Heart left ventricle (tissue), 16 donors: ENCODE results near the gene DIP2B. TPM values are rescaled to one million over a fixed set of nuclear protein-coding genes. Genes with fewer than 3 reads are reported as not detected.
"Not testable (repeated sequence)": the region's sequence is repeated elsewhere in the genome, so short reads cannot be mapped to it uniquely, and the experiment has no call there.

Experiments used
- ATAC-seq, 4 donors: fragments of 200-7000 bp; cut with Tn5 transposase; one replicate each; pipeline ENCODE4 v1.9.1; 2020 to 2022; ENCODE audit warnings: moderate library complexity in 4 of 4, mild to moderate bottlenecking in 3 of 4, moderate number of reproducible peaks in 1 of 4
- DNase-seq, 5 donors: peaks; one replicate each; pipeline ENCODE4 v3.0.0-alpha.2; 2020
- H3K27ac ChIP-seq, 12 donors: fragments of 200-600 bp; sonication (generic) in 4 of 12; one replicate each; pipeline versions ENCODE4 v1.5.0 to v1.8.0; 2016 to 2022; ENCODE audit warnings: mild to moderate bottlenecking in 2 of 12
- H3K27me3 ChIP-seq, 9 donors: fragments of 200-600 bp; sonication (generic) in 2 of 9; one replicate each; pipeline versions ENCODE4 v1.5.1 to v1.8.0; 2016 to 2022; ENCODE audit warnings: mild to moderate bottlenecking in 3 of 9
- H3K36me3 ChIP-seq, 9 donors: fragments of 200-600 bp; sonication (generic) in 2 of 9; one replicate each; pipeline versions ENCODE4 v1.5.0 to v1.8.0; 2018 to 2022; ENCODE audit warnings: mild to moderate bottlenecking in 2 of 9
- H3K4me1 ChIP-seq, 12 donors: fragments of 200-600 bp; sonication (generic) in 4 of 12; one replicate each; pipeline versions ENCODE4 v1.5.0 to v1.8.0; 2016 to 2022; ENCODE audit warnings: mild to moderate bottlenecking in 3 of 12
- H3K4me3 ChIP-seq, 12 donors: fragments of 200-600 bp; sonication (generic) in 4 of 12; one replicate each; pipeline versions ENCODE4 v1.5.0 to v1.8.0; 2017 to 2022; ENCODE audit warnings: mild to moderate bottlenecking in 9 of 12, moderate library complexity in 4 of 12
- H3K9me3 ChIP-seq, 12 donors: fragments of 200-600 bp; sonication (generic) in 4 of 12; one replicate each; pipeline versions ENCODE4 v1.5.0 to v1.8.0; 2016 to 2022; ENCODE audit warnings: mild to moderate bottlenecking in 1 of 12
- CTCF ChIP-seq, 12 donors: fragments of 200-600 bp; sonication (generic) in 4 of 12; IDR thresholded peaks; one replicate each; pipeline versions ENCODE4 v1.5.0 to v1.8.0; 2018 to 2022; ENCODE audit warnings: antibody characterized with exemption in 12 of 12, mild to moderate bottlenecking in 5 of 12
- POLR2A ChIP-seq, 2 donors: fragments of 450-650 bp; IDR thresholded peaks; one replicate each; pipeline ENCODE4 v1.6.1; 2017; ENCODE audit warnings: antibody characterized with exemption in 2 of 2, mild to moderate bottlenecking in 2 of 2, moderate library complexity in 2 of 2
- WGBS, 4 donors: extraction: QIAGEN DNeasy Blood & Tissue Kit in 2 of 4; methylation state at CpG; one replicate each; pipeline versions ENCODE4 v1.1.5 to v1.1.7; 2013 to 2018; 5-methylcytosine and 5-hydroxymethylcytosine counted together
- intact Hi-C, 10 donors: fragments of 100-400 bp; cut with DNase I; formaldehyde crosslinking; loops; one replicate each; pipeline versions ENCODE4 v1.11.1 to v1.14.2; 2022
- polyA plus RNA-seq, 2 donors: library from polyadenylated mRNA; stranded (reverse); fragments of 200-250 nt; gene quantifications; one replicate each; pipeline ENCODE4 v1.2.3, GENCODE V29; 2013
- total RNA-seq, 9 donors: library from RNA; depleted of rRNA in 2 of 9; stranded (reverse); fragments of >200 nt in 2 of 9; fragmentation: NEBNext Ultra II Directional in 3 of 9; extraction: Animal tissue kit (Norgen Biotek cat#: 25700) in 3 of 9; gene quantifications; one replicate each; pipeline versions ENCODE4 v1.1.0 to v1.2.4, GENCODE V29; 2016 to 2023
- donor health status: ischemic (EF 13 %, LVEDD 7.1; RV severe dilation, severe dysfunction).
- donor health status: healthy with polysubstance abuse.
- donor health status: DM: no; HTN: yes; CAD: no.
- donor health status: DM: no; HTN: no; CAD: no.
- donor health status: ischemic (EF 25% LVEDD 6.9; RV normal size, moderate dysfunction).
- donor health status: ischemic (EF 25% LVEDD 5.7; RV mildly dilated, moderate dysfunction).
- donor health status: healthy.
- donor health status: DM: yes; HTN: yes; CAD: no.
- donor health status: ischemic (EF 35%, LVEDD 5.7; RV mildly dilated, moderate dysfunction).
- donor health status: nonischemic (EF 11% LVEDD 7.7; RV severe dilation, severe dysfunction).
- donor health status: DM: yes; HTN: yes; CAD: no.
- donor health status: PGD.
- donor health status: ischemic (EF 29% LVEDD 5.4; RV normal size, mild dysfunction).
- donor health status: nonischemic (EF 23%, LVEDD 6.1; RV moderate dilation, normal function).

The DIP2B gene
- total and polyA plus RNA-seq, 11 donors: 3.4 to 25.0 (median 16.7) TPM

- Histone ChIP-seq H3K36me3 (peaks cover 0 to 91% (median 85%) of the 10 kb centered on the region in 9 donors), H3K27ac (no peak overlapping the region), H3K27me3 (no peaks in the 10 kb centered on the region), H3K9me3 (no peaks in the 10 kb centered on the region), H3K4me1 (peaks cover 0 to 14% (median 0%) of the 10 kb centered on the region in 12 donors), H3K4me3 (no peak overlapping the region)
- TF ChIP-seq CTCF (IDR thresholded peaks at IDR 0.05) (no peak), POLR2A (IDR thresholded peaks at IDR 0.05) (no peak)
- ATAC-seq (no peak), DNase-seq (no peak)
- intact Hi-C loops: no loop called here
- WGBS, 4 donors: 96 to 100% (median 97%) methylated on average over 1 of the region's 1 CpG
Measured at GRCh38 chr12:50679612-50680011, 174.8 kb downstream of the DIP2B start.

- H3K9me3 ChIP-seq, H3K4me1 ChIP-seq, ATAC-seq, H3K4me3 ChIP-seq, intact Hi-C loops, DNase-seq, H3K27me3 ChIP-seq, H3K27ac ChIP-seq: not testable (repeated sequence)
- peaks cover 0 to 89% (median 82%) of the 10 kb centered on the region in 9 donors for H3K36me3 ChIP-seq
- 97 to 100% (median 99%) methylated on average over 3 of the region's 3 CpGs for WGBS, 4 donors
Measured at GRCh38 chr12:50681064-50681463, 176.3 kb downstream of the DIP2B start.

- WGBS, 4 donors: 47 to 68% (median 56%) methylated on average over 1 of the region's 1 CpG
- intact Hi-C loops: no loop called here
- Histone ChIP-seq H3K4me1 (peaks cover 0 to 8% (median 0%) of the 10 kb centered on the region in 12 donors), H3K9me3 (no peaks in the 10 kb centered on the region), H3K4me3 (no peak overlapping the region), H3K27me3 (no peaks in the 10 kb centered on the region), H3K36me3 (peaks cover 0 to 97% (median 88%) of the 10 kb centered on the region in 9 donors), H3K27ac (no peak overlapping the region)
- DNase-seq (no peak), ATAC-seq (no peak)
- no peak for TF ChIP-seq POLR2A (IDR thresholded peaks at IDR 0.05)
- no peak for TF ChIP-seq CTCF (IDR thresholded peaks at IDR 0.05)
Measured at GRCh38 chr12:50685641-50686040, 180.9 kb downstream of the DIP2B start.

GRCh38 chr12:50686406-50686805 is 181.6 kb downstream of the DIP2B start:
- Histone ChIP-seq H3K4me3 (no peak overlapping the region), H3K9me3 (no peaks in the 10 kb centered on the region), H3K27me3 (no peaks in the 10 kb centered on the region), H3K4me1 (peaks cover 0 to 16% (median 0%) of the 10 kb centered on the region in 12 donors), H3K27ac (no peak overlapping the region), H3K36me3 (peaks cover 0 to 97% (median 87%) of the 10 kb centered on the region in 9 donors)
- DNase-seq (no peak), ATAC-seq (no peak)
- TF ChIP-seq POLR2A (IDR thresholded peaks at IDR 0.05): no peak
- no peak for TF ChIP-seq CTCF (IDR thresholded peaks at IDR 0.05)
- intact Hi-C loops: no loop called here
- 87 to 94% (median 93%) methylated on average over 4 of the region's 4 CpGs for WGBS, 4 donors

- 95 to 98% (median 97%) methylated on average over 2 of the region's 2 CpGs for WGBS, 4 donors
- Histone ChIP-seq H3K27ac (no peak overlapping the region), H3K4me3 (no peak overlapping the region), H3K36me3 (peaks cover 0 to 97% (median 87%) of the 10 kb centered on the region in 9 donors), H3K9me3 (no peaks in the 10 kb centered on the region), H3K27me3 (no peaks in the 10 kb centered on the region), H3K4me1 (peaks cover 0 to 16% (median 0%) of the 10 kb centered on the region in 12 donors)
- DNase-seq (no peak), ATAC-seq (no peak)
- intact Hi-C loops: no loop called here
- TF ChIP-seq CTCF (IDR thresholded peaks at IDR 0.05): no peak
Measured at GRCh38 chr12:50686976-50687375, 182.2 kb downstream of the DIP2B start.
